Right lobe of liver (tissue), 4 donors: ENCODE data around the gene ADGRE3.

Experiments
- CTCF ChIP-seq, 4 donors: fragments of 200-600 bp in 3 of 4; fragments of 450-650 bp in 1 of 4; IDR thresholded peaks; one replicate each; pipeline versions ENCODE4 v1.5.1 to v1.8.0; 2016 to 2022; ENCODE audit warnings: antibody characterized with exemption in 4 of 4, mild to moderate bottlenecking in 2 of 4
- POLR2A ChIP-seq: fragments of 450-650 bp; IDR thresholded peaks from one replicate; pipeline ENCODE4 v1.6.1; 2017; ENCODE audit warnings: antibody characterized with exemption, mild to moderate bottlenecking
- donor health status: DM: no; HTN: no; CAD: no.
- donor health status: DM: no; HTN: no; CAD: no.
- donor health status: DM: no; HTN: yes; CAD: no.

- no peak for TF ChIP-seq CTCF (IDR thresholded peaks at IDR 0.05)
- no peak for TF ChIP-seq POLR2A
Observed at GRCh38 chr19:14582894-14583340, 91.7 kb downstream of the ADGRE3 start, which contains the start of gene CLEC17A.
